ENCODE data around the gene SLC22A12. TPM values are rescaled to one million over a fixed set of nuclear protein-coding genes. Genes with fewer than 3 reads are reported as not detected.

Gene SLC22A12
- not detected in 5 replicates for total RNA-seq (2022; extraction: Qiagen RNA extraction; ENCODE audit: low read depth)

GRCh38 chr11:64590763-64591221 is at the start of gene SLC22A12:
TSS of gene SLC22A12 (plus strand) at chr11:64591220. CDS start at chr11:64591557, 337 bp downstream.

Other genes starting within 250 kb of the SLC22A12 start
- 48.3 to 69.4 TPM (median 60.8 TPM) in 5 replicates for gene RPS6KA4, start 232.1 kb upstream of the SLC22A12 start, total RNA-seq (2022; extraction: Qiagen RNA extraction; ENCODE audit: low read depth)
- gene SLC22A11, start 35.3 kb upstream of the SLC22A12 start, total RNA-seq (2022; extraction: Qiagen RNA extraction; ENCODE audit: low read depth), result 0.12 to 0.17 TPM in 2 of 5 replicates, not detected in the others
- 0.19 to 0.35 TPM (median 0.27 TPM) in 5 replicates for gene NRXN2, start 132.0 kb downstream of the SLC22A12 start, total RNA-seq (2022; extraction: Qiagen RNA extraction; ENCODE audit: low read depth)
- 1.1 to 2.6 TPM (median 1.4 TPM) in 5 replicates for gene RASGRP2, start 152.9 kb downstream of the SLC22A12 start, total RNA-seq (2022; extraction: Qiagen RNA extraction; ENCODE audit: low read depth)
- gene PYGM, start 168.8 kb downstream of the SLC22A12 start, total RNA-seq (2022; extraction: Qiagen RNA extraction; ENCODE audit: low read depth), result 0.17 to 0.58 TPM (median 0.32 TPM) in 5 replicates
- gene SF1, start 187.3 kb downstream of the SLC22A12 start, total RNA-seq (2022; extraction: Qiagen RNA extraction; ENCODE audit: low read depth), result 160 to 206 TPM (median 161 TPM) in 5 replicates
- gene MAP4K2, start 212.0 kb downstream of the SLC22A12 start, total RNA-seq (2022; extraction: Qiagen RNA extraction; ENCODE audit: low read depth), result 6.9 to 9.1 TPM (median 8.0 TPM) in 5 replicates
- 28.7 to 39.3 TPM (median 36.7 TPM) in 5 replicates for gene MEN1, start 219.3 kb downstream of the SLC22A12 start, total RNA-seq (2022; extraction: Qiagen RNA extraction; ENCODE audit: low read depth)

Measured in A549 treated with GW870086 at 1 μM for 4 hours (cell line).